ENCODE measurements around the gene SCAMP2.
A peak's percentile ranks its signal among the peaks of the same experiment; 100 is the strongest.

Gene SCAMP2

DNA sequence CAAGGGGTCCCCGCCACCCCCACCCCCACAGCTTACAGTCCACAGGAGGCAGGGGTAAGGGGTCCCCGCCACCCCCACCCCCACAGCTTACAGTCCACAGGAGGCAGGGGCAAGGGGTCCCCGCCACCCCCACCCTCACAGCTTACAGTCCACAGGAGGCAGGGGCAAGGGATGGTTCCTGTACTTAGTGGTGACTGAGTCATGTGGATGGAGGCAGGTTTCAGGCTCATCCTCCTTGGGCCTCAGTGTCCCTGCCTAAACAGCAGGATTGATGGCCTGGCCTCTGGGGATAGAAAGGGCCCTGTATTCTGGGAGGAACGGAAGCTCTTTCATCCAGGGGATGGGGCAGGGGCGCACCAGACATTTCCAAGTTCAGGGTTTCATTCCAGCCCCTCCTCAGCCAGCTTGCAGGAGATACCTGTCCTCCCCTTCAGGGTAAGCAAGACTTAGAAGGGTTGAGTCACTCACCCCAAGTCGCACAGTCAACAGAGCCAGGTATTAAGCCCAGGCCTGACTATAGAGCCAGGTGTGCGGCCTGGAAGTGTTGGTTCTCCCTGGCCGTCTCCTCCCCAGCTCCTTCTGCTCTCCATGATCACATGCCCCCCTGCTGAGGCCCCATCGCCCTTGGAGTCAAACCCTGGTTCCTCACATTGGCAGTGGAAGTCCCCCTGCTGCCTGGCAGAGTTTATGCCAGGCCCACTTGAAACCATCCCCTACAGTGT lies 78.8 kb downstream of the SCAMP2 start:
- peak overlapping the region in 1 of 5 donors; percentile 16 for H3K9ac ChIP-seq (ENCODE audit: low read length in 5 of 5)

More for the DNA sequence above, 78.8 kb downstream of the SCAMP2 start:
- Histone ChIP-seq H3K27ac (ENCODE audit: low read depth, low read length) (no peak overlapping the region), H3K36me3 (ENCODE audit: control insufficient read depth in 5 of 5, insufficient read depth in 5 of 5, low read length in 5 of 5) (peaks cover 0 to 31% (median 14%) of the 10 kb centered on the region in 5 donors), H3K9me3 (ENCODE audit: control insufficient read depth in 5 of 5, low read length in 5 of 5) (no peaks in the 10 kb centered on the region), H3K4me1 (ENCODE audit: control insufficient read depth in 5 of 5, insufficient read depth in 5 of 5, low read length in 5 of 5) (peaks cover 12 to 50% (median 40%) of the 10 kb centered on the region in 5 donors), H3K4me3 (ENCODE audit: low read depth in 1 of 5, low read length in 5 of 5) (no peak overlapping the region), H3K27me3 (ENCODE audit: control insufficient read depth in 5 of 5, insufficient read depth in 4 of 5, low read length in 5 of 5) (no peaks in the 10 kb centered on the region)
